Muscle of arm (tissue), 14 donors: Measurements from ENCODE around the gene RBM3. TPM values are rescaled to one million over a fixed set of nuclear protein-coding genes. Genes with fewer than 3 reads are reported as not detected.
"Not testable (repeated sequence)": the region's sequence is repeated elsewhere in the genome, so short reads cannot be mapped to it uniquely, and the experiment has no call there.

ENCODE experiments used
- DNase-seq: peaks from one replicate; pipeline ENCODE4 v3.0.0-alpha.2; 2013
- long read RNA-seq, 11 donors: transcript quantifications; one replicate each; lab custom pipeline, GENCODE V29; 2026
- polyA plus RNA-seq, 12 donors: library from polyadenylated mRNA; unstranded; fragments of 120-200 nt; gene quantifications; one replicate each; pipeline ENCODE4 v1.2.1, GENCODE V29; 2013; ENCODE audit not compliant: insufficient read length in 12 of 12

Gene RBM3
- 100 to 1,000 TPM; 275 to 787 (median 338) TPM for polyA plus RNA-seq
- long read RNA-seq, donor 1, transcript RBM3-203 (7 exons, 2,162 nt): major isoform, 76 of 112 reads
- long read RNA-seq, donor 1, partial matches to known transcripts: 19 of 112 reads
- long read RNA-seq, donor 1, other reads (novel, unspliced or antisense): 5 of 112 reads
- long read RNA-seq, donor 2, transcript RBM3-203 (7 exons, 2,162 nt): major isoform, 139 of 174 reads
- long read RNA-seq, donor 2, partial matches to known transcripts: 18 of 174 reads
- long read RNA-seq, donor 2, other reads (novel, unspliced or antisense): 6 of 174 reads
- long read RNA-seq, donor 3, transcript RBM3-203 (7 exons, 2,162 nt): major isoform, 60 of 104 reads
- long read RNA-seq, donor 3, partial matches to known transcripts: 40 of 104 reads
- long read RNA-seq, donor 3, other reads (novel, unspliced or antisense): 0 of 104 reads
- long read RNA-seq, donor 4, transcript RBM3-203 (7 exons, 2,162 nt): major isoform, 73 of 82 reads
- long read RNA-seq, donor 4, partial matches to known transcripts: 0 of 82 reads
- long read RNA-seq, donor 4, other reads (novel, unspliced or antisense): 5 of 82 reads
- long read RNA-seq, donor 5, transcript RBM3-203 (7 exons, 2,162 nt): major isoform, 98 of 200 reads
- long read RNA-seq, donor 5, partial matches to known transcripts: 86 of 200 reads
- long read RNA-seq, donor 5, other reads (novel, unspliced or antisense): 10 of 200 reads
- long read RNA-seq, donor 6, transcript RBM3-202 (6 exons, 1,130 nt): minor isoform, 6 of 185 reads
- long read RNA-seq, donor 6, transcript RBM3-203 (7 exons, 2,162 nt): major isoform, 85 of 185 reads
- long read RNA-seq, donor 6, partial matches to known transcripts: 90 of 185 reads
- long read RNA-seq, donor 6, other reads (novel, unspliced or antisense): 0 of 185 reads
- long read RNA-seq, donor 7, transcript RBM3-203 (7 exons, 2,162 nt): major isoform, 74 of 125 reads
- long read RNA-seq, donor 7, partial matches to known transcripts: 45 of 125 reads
- long read RNA-seq, donor 7, other reads (novel, unspliced or antisense): 0 of 125 reads
- long read RNA-seq, donor 8, transcript RBM3-203 (7 exons, 2,162 nt): major isoform, 125 of 144 reads
- long read RNA-seq, donor 8, partial matches to known transcripts: 7 of 144 reads
- long read RNA-seq, donor 8, other reads (novel, unspliced or antisense): 7 of 144 reads
- long read RNA-seq, donor 9, transcript RBM3-203 (7 exons, 2,162 nt): major isoform, 46 of 126 reads
- long read RNA-seq, donor 9, partial matches to known transcripts: 75 of 126 reads
- long read RNA-seq, donor 9, other reads (novel, unspliced or antisense): 0 of 126 reads
- long read RNA-seq, donor 10, transcript RBM3-203 (7 exons, 2,162 nt): major isoform, 78 of 167 reads
- long read RNA-seq, donor 10, transcript RBM3-202 (6 exons, 1,130 nt): minor isoform, 5 of 167 reads
- long read RNA-seq, donor 10, partial matches to known transcripts: 79 of 167 reads
- long read RNA-seq, donor 10, other reads (novel, unspliced or antisense): 0 of 167 reads
- long read RNA-seq, donor 11, transcript RBM3-203 (7 exons, 2,162 nt): major isoform, 143 of 275 reads
- long read RNA-seq, donor 11, partial matches to known transcripts: 124 of 275 reads
- long read RNA-seq, donor 11, other reads (novel, unspliced or antisense): 0 of 275 reads

GRCh38 chrX:48574270-48575266 is at the start of gene RBM3:
Gene RBM3 (plus strand): TSS chrX:48574484. CDS start chrX:48575181, 697 bp downstream.
- peak; percentile 93 for DNase-seq

GRCh38 chrX:48525853-48526252 is 48.4 kb upstream of the RBM3 start:
- DNase-seq: not testable (repeated sequence)

- no peak for DNase-seq
Measured at GRCh38 chrX:48530736-48531135, 43.5 kb upstream of the RBM3 start.

- no peak for DNase-seq
Measured at GRCh38 chrX:48531358-48531959, 42.8 kb upstream of the RBM3 start.

GRCh38 chrX:48532161-48532560 is 42.1 kb upstream of the RBM3 start:
- DNase-seq: no peak

- no peak for DNase-seq
Measured at GRCh38 chrX:48533165-48533564, 41.1 kb upstream of the RBM3 start.

- DNase-seq: no peak
Measured at GRCh38 chrX:48538641-48539344, 35.5 kb upstream of the RBM3 start.

GRCh38 chrX:48539345-48540027 is 34.8 kb upstream of the RBM3 start, which contains the start of gene TBC1D25:
Gene TBC1D25 (plus strand): TSS chrX:48539714. CDS start chrX:48539798, 84 bp downstream.
- DNase-seq: peak; percentile 94

- peak; percentile 39 for DNase-seq
Measured at GRCh38 chrX:48540028-48540375, 34.3 kb upstream of the RBM3 start.

- DNase-seq: no peak
Measured at GRCh38 chrX:48540480-48540879, 33.8 kb upstream of the RBM3 start.

- DNase-seq: no peak
Measured at GRCh38 chrX:48541140-48541814, 33.0 kb upstream of the RBM3 start.

- DNase-seq: no peak
Measured at GRCh38 chrX:48548871-48549270, 25.4 kb upstream of the RBM3 start.

- DNase-seq: not testable (repeated sequence)
Measured at GRCh38 chrX:48555731-48556325, 18.5 kb upstream of the RBM3 start.

GRCh38 chrX:48558271-48558670 is 16.0 kb upstream of the RBM3 start:
- no peak for DNase-seq

GRCh38 chrX:48559636-48560035 is 14.6 kb upstream of the RBM3 start:
- DNase-seq: no peak

GRCh38 chrX:48560056-48560455 is 14.2 kb upstream of the RBM3 start:
- no peak for DNase-seq

- DNase-seq: no peak
Measured at GRCh38 chrX:48560681-48561080, 13.6 kb upstream of the RBM3 start.
